A172 (cell line): Measurements from ENCODE around the gene ZNF438. TPM values are rescaled to one million over a fixed set of nuclear protein-coding genes. Genes with fewer than 3 reads are reported as not detected.
"Not testable (repeated sequence)": the region's sequence is repeated elsewhere in the genome, so short reads cannot be mapped to it uniquely, and the experiment has no call there.

Source experiments
- DNase-seq: peaks from one replicate; pipeline ENCODE4 v3.0.0-alpha.2; 2015; ENCODE audit warnings: low spot score
- total RNA-seq: library from RNA; depleted of rRNA; stranded (reverse); fragments of >200 nt; shearing (Covaris generic); gene quantifications from 2 replicates; pipeline ENCODE4 v1.2.3, GENCODE V29; 2014; rRNA removed

ZNF438 gene
- 5.1 and 6.2 TPM in 2 replicates for total RNA-seq

GRCh38 chr10:31031558-31032257, at the start of gene ZNF438:
ZNF438 (minus strand) TSS chr10:31031865; CDS start chr10:30877034, 154,831 bp downstream.
- peak; percentile 87 for DNase-seq

- no peak for DNase-seq
Measured at GRCh38 chr10:31076610-31076988, 44.9 kb upstream of the ZNF438 start.

GRCh38 chr10:31075881-31076609, 44.4 kb upstream of the ZNF438 start:
- DNase-seq = no peak

GRCh38 chr10:31075434-31075833, 43.8 kb upstream of the ZNF438 start:
- peak; percentile 78 for DNase-seq

- no peak for DNase-seq
Measured at GRCh38 chr10:31074722-31075086, 43.0 kb upstream of the ZNF438 start.

GRCh38 chr10:31073996-31074721, 42.5 kb upstream of the ZNF438 start:
- no peak for DNase-seq

GRCh38 chr10:31073211-31073610, 41.5 kb upstream of the ZNF438 start:
- no peak for DNase-seq

- DNase-seq = no peak
Measured at GRCh38 chr10:31072451-31072850, 40.8 kb upstream of the ZNF438 start.

- no peak for DNase-seq
Measured at GRCh38 chr10:31071232-31072005, 39.8 kb upstream of the ZNF438 start.

GRCh38 chr10:31070691-31071090, 39.0 kb upstream of the ZNF438 start:
- DNase-seq = no peak

GRCh38 chr10:31070025-31070424, 38.4 kb upstream of the ZNF438 start:
- DNase-seq = no peak

- DNase-seq = no peak
Measured at GRCh38 chr10:31069411-31069810, 37.7 kb upstream of the ZNF438 start.

GRCh38 chr10:31064348-31064747, 32.7 kb upstream of the ZNF438 start:
- DNase-seq = no peak

GRCh38 chr10:31063841-31064240, 32.2 kb upstream of the ZNF438 start:
- no peak for DNase-seq

- no peak for DNase-seq
Measured at GRCh38 chr10:31062856-31063255, 31.2 kb upstream of the ZNF438 start.

- DNase-seq = no peak
Measured at GRCh38 chr10:31061941-31062340, 30.3 kb upstream of the ZNF438 start.

GRCh38 chr10:31058795-31059703, 27.4 kb upstream of the ZNF438 start:
- DNase-seq = no peak

- DNase-seq = not testable (repeated sequence)
Measured at GRCh38 chr10:31056678-31057077, 25.0 kb upstream of the ZNF438 start.

- no peak for DNase-seq
Measured at GRCh38 chr10:31055573-31056251, 24.0 kb upstream of the ZNF438 start.

- DNase-seq = peak; percentile 33
Measured at GRCh38 chr10:31051703-31052102, 20.0 kb upstream of the ZNF438 start.
